Astrocyte (in vitro differentiated cells and primary cell): ENCODE measurements around the gene FAM13C. TPM values are rescaled to one million over a fixed set of nuclear protein-coding genes. Genes with fewer than 3 reads are reported as not detected.

Experiments
- DNase-seq: peaks from one replicate; pipeline ENCODE4 v3.0.0-alpha.2; 2010; ENCODE audit warnings: low read depth
- FAIRE-seq: peaks from 2 replicates; lab custom pipeline; 2011; peaks lifted over from hg19 to GRCh38; lab: Jason Lieb, UNC
- H2AFZ ChIP-seq: 2 replicates; pipeline ENCODE4 v1.6.0; 2012; ENCODE audit warnings: low read depth, low read length, inconsistent platforms
- H3K27ac ChIP-seq: 2 replicates; pipeline ENCODE4 v1.5.1; 2011; ENCODE audit warnings: low read depth, low read length, inconsistent platforms
- H3K27me3 ChIP-seq: 2 replicates; pipeline ENCODE4 v1.6.0; 2011; ENCODE audit warnings: low read length, inconsistent platforms; ENCODE audit not compliant: insufficient read depth
- H3K36me3 ChIP-seq: 2 replicates; pipeline ENCODE4 v1.5.1; 2011; ENCODE audit warnings: low read length, inconsistent platforms; ENCODE audit not compliant: insufficient read depth
- H3K4me1 ChIP-seq: 2 replicates; pipeline ENCODE4 v1.5.1; 2011; ENCODE audit warnings: low read length, inconsistent platforms; ENCODE audit not compliant: insufficient read depth
- H3K4me2 ChIP-seq: 2 replicates; pipeline ENCODE4 v1.6.0; 2012; ENCODE audit warnings: low read length, inconsistent platforms
- H3K4me3 ChIP-seq: 2 replicates; pipeline ENCODE4 v1.5.1; 2011; ENCODE audit warnings: low read depth, mild to moderate bottlenecking, low read length, inconsistent platforms; ENCODE audit not compliant: insufficient read depth
- H3K79me2 ChIP-seq: 2 replicates; pipeline ENCODE4 v1.6.0; 2012; ENCODE audit warnings: mild to moderate bottlenecking, low read length, inconsistent platforms; ENCODE audit not compliant: insufficient read depth
- H3K9ac ChIP-seq: 2 replicates; pipeline ENCODE4 v1.6.0; 2012; ENCODE audit warnings: mild to moderate bottlenecking, low read length, inconsistent platforms
- H3K9me3 ChIP-seq: 2 replicates; pipeline ENCODE4 v1.5.1; 2012; ENCODE audit warnings: low read depth, mild to moderate bottlenecking, low read length, inconsistent platforms; ENCODE audit not compliant: insufficient read depth
- H4K20me1 ChIP-seq: 2 replicates; pipeline ENCODE4 v1.6.0; 2012; ENCODE audit warnings: low read length, inconsistent platforms; ENCODE audit not compliant: insufficient read depth
- H3K27ac Mint-ChIP-seq: one replicate; pipeline ENCODE4 v1.8.0; 2021; ENCODE audit warnings: mild to moderate bottlenecking, mixed read lengths; ENCODE audit not compliant: unreplicated experiment
- H3K27me3 Mint-ChIP-seq: one replicate; pipeline ENCODE4 v1.8.0; 2021; ENCODE audit warnings: low read depth, mixed read lengths; ENCODE audit not compliant: unreplicated experiment
- H3K36me3 Mint-ChIP-seq: one replicate; pipeline ENCODE4 v1.8.0; 2021; ENCODE audit warnings: low read depth, mixed read lengths; ENCODE audit not compliant: unreplicated experiment
- H3K4me1 Mint-ChIP-seq: one replicate; pipeline ENCODE4 v1.8.0; 2021; ENCODE audit warnings: low read depth, mixed read lengths; ENCODE audit not compliant: unreplicated experiment
- H3K4me3 Mint-ChIP-seq: one replicate; pipeline ENCODE4 v1.8.0; 2021; ENCODE audit warnings: mild to moderate bottlenecking, moderate library complexity, mixed read lengths; ENCODE audit not compliant: unreplicated experiment
- H3K9me3 Mint-ChIP-seq: one replicate; pipeline ENCODE4 v1.8.0; 2021; ENCODE audit warnings: mild to moderate bottlenecking, mixed read lengths; ENCODE audit not compliant: unreplicated experiment
- CTCF ChIP-seq: IDR thresholded peaks from 2 replicates; pipeline ENCODE4 v1.5.1; 2011; ENCODE audit warnings: low read depth, mild to moderate bottlenecking, inconsistent platforms, low read length, moderate library complexity; ENCODE audit not compliant: insufficient read depth
- EZH2 ChIP-seq: IDR thresholded peaks from 2 replicates; pipeline ENCODE4 v1.6.1; 2012; ENCODE audit warnings: mild to moderate bottlenecking, low read length, inconsistent platforms; ENCODE audit not compliant: insufficient read depth
- total RNA-seq: library from RNA; stranded (reverse); gene quantifications from 2 replicates; pipeline ENCODE4 v1.2.1, GENCODE V29; 2021

The FAM13C gene
- total RNA-seq, 1 donor from 2014 or later = 8.7 TPM

GRCh38 chr10:59212301-59212798 is 150.0 kb downstream of the FAM13C start:
- DNase-seq (no peak), FAIRE-seq (no peak)
- H3K79me2 ChIP-seq = no peaks in the 10 kb centered on the region
- H3K9me3 ChIP-seq = no peaks in the 10 kb centered on the region
- H3K4me1 Mint-ChIP-seq = no peaks in the 10 kb centered on the region
- H3K27ac Mint-ChIP-seq = no peak overlapping the region
- no peak for TF ChIP-seq CTCF
- no peak for TF ChIP-seq EZH2
- no peak overlapping the region for H3K4me3 Mint-ChIP-seq
- H3K27me3 ChIP-seq = peaks cover 2% of the 10 kb centered on the region
- no peak overlapping the region for H3K4me2 ChIP-seq
- no peaks in the 10 kb centered on the region for H3K27me3 Mint-ChIP-seq
- peaks cover 1% of the 10 kb centered on the region for H3K9me3 Mint-ChIP-seq
- H3K36me3 Mint-ChIP-seq = no peaks in the 10 kb centered on the region
- H3K4me3 ChIP-seq = no peak overlapping the region
- no peak overlapping the region for H2AFZ ChIP-seq
- no peak overlapping the region for H3K27ac ChIP-seq
- H3K4me1 ChIP-seq = no peaks in the 10 kb centered on the region
- H3K36me3 ChIP-seq = no peaks in the 10 kb centered on the region
- H3K9ac ChIP-seq = no peak overlapping the region
- H4K20me1 ChIP-seq = no peaks in the 10 kb centered on the region

- H3K9me3 ChIP-seq = no peaks in the 10 kb centered on the region
- Mint-ChIP-seq H3K36me3 (no peaks in the 10 kb centered on the region), H3K9me3 (peaks cover 1% of the 10 kb centered on the region), H3K4me3 (no peak overlapping the region), H3K27ac (no peak overlapping the region), H3K27me3 (no peaks in the 10 kb centered on the region), H3K4me1 (no peaks in the 10 kb centered on the region)
- no peak overlapping the region for H3K4me2 ChIP-seq
- no peak overlapping the region for H2AFZ ChIP-seq
- no peak overlapping the region for H3K4me3 ChIP-seq
- FAIRE-seq (no peak), DNase-seq (no peak)
- no peaks in the 10 kb centered on the region for H3K79me2 ChIP-seq
- H3K27me3 ChIP-seq = no peaks in the 10 kb centered on the region
- no peaks in the 10 kb centered on the region for H3K4me1 ChIP-seq
- H3K27ac ChIP-seq = no peak overlapping the region
- H3K9ac ChIP-seq = no peak overlapping the region
- no peaks in the 10 kb centered on the region for H4K20me1 ChIP-seq
- no peaks in the 10 kb centered on the region for H3K36me3 ChIP-seq
- no peak for TF ChIP-seq EZH2
These were observed 156.1 kb downstream of the FAM13C start for GRCh38 chr10:59206204-59206720.

Other genes with a start within 250 kb of the FAM13C start
- 0.34 TPM in 1 of 2 replicates, not detected in the other for gene PHYHIPL, start 185.9 kb downstream of the FAM13C start, total RNA-seq